Activated CD4-positive, alpha-beta T cell treated with anti-CD3 and anti-CD28 coated beads for 36 hours (primary cell): ENCODE measurements around the gene PAPOLA. TPM values are rescaled to one million over a fixed set of nuclear protein-coding genes. Genes with fewer than 3 reads are reported as not detected.
"Not testable (repeated sequence)": the region's sequence is repeated elsewhere in the genome, so short reads cannot be mapped to it uniquely, and the experiment has no call there.

ENCODE experiments used
- ATAC-seq: fragments of 200-7000 bp; cut with Tn5 transposase; one replicate; pipeline ENCODE4 v1.10.0; 2021; ENCODE audit warnings: mild to moderate bottlenecking, moderate library complexity
- CTCF ChIA-PET: fragments of 350-600 bp; sonication (Branson Sonifier 250); formaldehyde crosslinking; loops from one replicate; lab custom pipeline; 2021; ENCODE audit warnings: antibody characterized with exemption; lab: Charles Lee
- POLR2A ChIA-PET: fragments of 350-600 bp; sonication (Branson Sonifier 250); formaldehyde crosslinking; loops from one replicate; lab custom pipeline; 2021; ENCODE audit warnings: antibody characterized with exemption, inconsistent platforms; lab: Charles Lee
- DNase-seq: peaks from one replicate; pipeline ENCODE4 v3.0.0-alpha.2; 2020
- H3K27ac Mint-ChIP-seq: one replicate; pipeline ENCODE4 v1.8.0; 2021; ENCODE audit warnings: mixed read lengths
- H3K27me3 Mint-ChIP-seq: one replicate; pipeline ENCODE4 v1.8.0; 2021; ENCODE audit warnings: mixed read lengths
- H3K36me3 Mint-ChIP-seq: one replicate; pipeline ENCODE4 v1.8.0; 2021; ENCODE audit warnings: low read depth, mixed read lengths
- H3K4me1 Mint-ChIP-seq: one replicate; pipeline ENCODE4 v1.8.0; 2021; ENCODE audit warnings: mixed read lengths
- H3K4me3 Mint-ChIP-seq: one replicate; pipeline ENCODE4 v1.8.0; 2021; ENCODE audit warnings: mild to moderate bottlenecking, moderate library complexity, mixed read lengths
- H3K9me3 Mint-ChIP-seq: one replicate; pipeline ENCODE4 v1.8.0; 2021; ENCODE audit warnings: low read depth, mixed read lengths
- intact Hi-C, 2 experiments: fragments of 100-400 bp; cut with DNase I in 1 of 2; cut with micrococcal nuclease in 1 of 2; formaldehyde crosslinking; loops; one replicate each; pipeline versions ENCODE4 v1.14.2 to v1.15.1; 2022 to 2024; cut with DNase I, micrococcal nuclease
- total RNA-seq, 2 experiments: library from RNA; stranded (reverse); gene quantifications; one replicate each; pipeline ENCODE4 v1.2.3, GENCODE V29; 2021

PAPOLA gene
- total RNA-seq, 2 experiments from 2014 or later = 190 to 205 TPM

GRCh38 chr14:96503306-96503679 is 1.1 kb downstream of the PAPOLA start:
- H3K27ac Mint-ChIP-seq = peak overlapping the region; percentile 98
- ATAC-seq (no peak), DNase-seq (no peak)
- H3K4me3 Mint-ChIP-seq = peak overlapping the region; percentile 99
- POLR2A ChIA-PET = interaction anchor here (0.7 kb wide), 1 partner anchor 1221 kb away, joined by 4 read pairs; no protein-coding TSS in a partner anchor
- CTCF ChIA-PET = interaction anchor here (0.6 kb wide), 3 partner anchors 27 to 299 kb away, joined by 3 to 5 read pairs (median 3); no protein-coding TSS in a partner anchor
- intact Hi-C loops = loop anchor here in 1 of 2 experiments (2.0 to 10.0 kb wide), 3 partner anchors 36 to 1348 kb away; partner anchors contain the start of gene DICER1
- H3K9me3 Mint-ChIP-seq = no peaks in the 10 kb centered on the region
- H3K27me3 Mint-ChIP-seq = peaks cover 3% of the 10 kb centered on the region
- peaks cover 34% of the 10 kb centered on the region for H3K36me3 Mint-ChIP-seq
- H3K4me1 Mint-ChIP-seq = peaks cover 38% of the 10 kb centered on the region

- Mint-ChIP-seq H3K4me3 (peak overlapping the region; percentile 99), H3K27ac (peak overlapping the region; percentile 98), H3K4me1 (peaks cover 46% of the 10 kb centered on the region), H3K36me3 (peaks cover 34% of the 10 kb centered on the region)
- intact Hi-C loops = loop anchor here in 1 of 2 experiments (5.0 to 10.0 kb wide), 2 partner anchors 972 to 1350 kb away; partner anchors contain the start of gene DICER1
- ATAC-seq, H3K9me3 Mint-ChIP-seq, DNase-seq, H3K27me3 Mint-ChIP-seq: not testable (repeated sequence)
- ChIA-PET POLR2A (interaction anchor here (0.6 kb wide), 1 partner anchor 81 kb away, joined by 4 read pairs; no protein-coding TSS in a partner anchor), CTCF (interaction anchor here (2.2 kb wide), 1 partner anchor 12 kb away, joined by 9 read pairs; no protein-coding TSS in a partner anchor)
These were observed 2.2 kb downstream of the PAPOLA start for GRCh38 chr14:96504353-96504752.

- Mint-ChIP-seq H3K27ac (peak overlapping the region; percentile 19), H3K4me1 (peaks cover 74% of the 10 kb centered on the region), H3K36me3 (peaks cover 33% of the 10 kb centered on the region), H3K27me3 (no peaks in the 10 kb centered on the region), H3K9me3 (no peaks in the 10 kb centered on the region), H3K4me3 (no peak overlapping the region)
- intact Hi-C loops = loop anchor here in 1 of 2 experiments (10.0 kb wide), 1 partner anchor 1353 kb away; the partner anchor contains the start of gene DICER1
- ATAC-seq = no peak
- POLR2A ChIA-PET = interaction anchor here (0.6 kb wide), 1 partner anchor 14 kb away, joined by 3 read pairs; no protein-coding TSS in a partner anchor
- DNase-seq = no peak
- CTCF ChIA-PET = interaction anchor here (1.1 to 1.5 kb wide), 2 partner anchors 9 to 10 kb away, joined by 4 to 5 read pairs; no protein-coding TSS in a partner anchor
These were observed 5.5 kb downstream of the PAPOLA start for GRCh38 chr14:96507723-96508122.

- Mint-ChIP-seq H3K36me3 (peaks cover 22% of the 10 kb centered on the region), H3K9me3 (no peaks in the 10 kb centered on the region), H3K27ac (no peak overlapping the region), H3K4me1 (peaks cover 78% of the 10 kb centered on the region), H3K27me3 (no peaks in the 10 kb centered on the region), H3K4me3 (no peak overlapping the region)
- CTCF ChIA-PET = interaction anchor here (1.3 kb wide), 1 partner anchor 9 kb away, joined by 3 read pairs; no protein-coding TSS in a partner anchor
- DNase-seq (no peak), ATAC-seq (no peak)
- intact Hi-C loops = loop anchor here in 1 of 2 experiments (10.0 kb wide), 1 partner anchor 1354 kb away; the partner anchor contains the start of gene DICER1
- POLR2A ChIA-PET = no interaction called here
These were observed 6.7 kb downstream of the PAPOLA start for GRCh38 chr14:96508900-96509299.

GRCh38 chr14:96509457-96510090 is 7.4 kb downstream of the PAPOLA start:
- no peaks in the 10 kb centered on the region for H3K27me3 Mint-ChIP-seq
- no peaks in the 10 kb centered on the region for H3K9me3 Mint-ChIP-seq
- H3K36me3 Mint-ChIP-seq = peaks cover 16% of the 10 kb centered on the region
- ATAC-seq (peak; percentile 26), DNase-seq (no peak)
- H3K4me3 Mint-ChIP-seq = no peak overlapping the region
- ChIA-PET POLR2A (no interaction called here), CTCF (interaction anchor here (1.3 kb wide), 1 partner anchor 9 kb away, joined by 3 read pairs; no protein-coding TSS in a partner anchor)
- intact Hi-C loops = loop anchor here in 1 of 2 experiments (10.0 kb wide), 1 partner anchor 1355 kb away; the partner anchor contains the start of gene DICER1
- H3K4me1 Mint-ChIP-seq = peaks cover 78% of the 10 kb centered on the region
- no peak overlapping the region for H3K27ac Mint-ChIP-seq

- ChIA-PET POLR2A (no interaction called here), CTCF (no interaction called here)
- Mint-ChIP-seq H3K4me1 (peaks cover 76% of the 10 kb centered on the region), H3K9me3 (no peaks in the 10 kb centered on the region), H3K36me3 (peaks cover 2% of the 10 kb centered on the region), H3K27ac (no peak overlapping the region), H3K27me3 (no peaks in the 10 kb centered on the region), H3K4me3 (no peak overlapping the region)
- intact Hi-C loops = no loop called here
- DNase-seq (no peak), ATAC-seq (no peak)
These were observed 9.0 kb downstream of the PAPOLA start for GRCh38 chr14:96511146-96511545.

GRCh38 chr14:96511667-96512066 is 9.5 kb downstream of the PAPOLA start:
- Mint-ChIP-seq H3K36me3 (no peaks in the 10 kb centered on the region), H3K4me3 (no peak overlapping the region), H3K4me1 (peaks cover 77% of the 10 kb centered on the region), H3K9me3 (no peaks in the 10 kb centered on the region), H3K27me3 (no peaks in the 10 kb centered on the region), H3K27ac (no peak overlapping the region)
- ATAC-seq (no peak), DNase-seq (no peak)
- ChIA-PET CTCF (interaction anchor here (0.6 to 0.7 kb wide), 2 partner anchors 14 to 20 kb away, joined by 3 to 4 read pairs; no protein-coding TSS in a partner anchor), POLR2A (no interaction called here)
- intact Hi-C loops = no loop called here

- no peak for ATAC-seq
- Mint-ChIP-seq H3K9me3 (no peaks in the 10 kb centered on the region), H3K27ac (no peak overlapping the region), H3K4me3 (no peak overlapping the region), H3K4me1 (peaks cover 82% of the 10 kb centered on the region), H3K36me3 (no peaks in the 10 kb centered on the region), H3K27me3 (no peaks in the 10 kb centered on the region)
- intact Hi-C loops = no loop called here
- ChIA-PET CTCF (interaction anchor here (0.6 to 0.7 kb wide), 2 partner anchors 14 to 20 kb away, joined by 3 to 4 read pairs; no protein-coding TSS in a partner anchor), POLR2A (no interaction called here)
- DNase-seq = no peak
These were observed 9.9 kb downstream of the PAPOLA start for GRCh38 chr14:96512122-96512521.

GRCh38 chr14:96512602-96513397 is 10.6 kb downstream of the PAPOLA start:
- CTCF ChIA-PET = no interaction called here
- H3K4me1 Mint-ChIP-seq = peaks cover 85% of the 10 kb centered on the region
- H3K9me3 Mint-ChIP-seq = no peaks in the 10 kb centered on the region
- intact Hi-C loops = no loop called here
- peak overlapping the region; percentile 17 for H3K27ac Mint-ChIP-seq
- H3K4me3 Mint-ChIP-seq = no peak overlapping the region
- DNase-seq (no peak), ATAC-seq (no peak)
- POLR2A ChIA-PET = no interaction called here
- H3K36me3 Mint-ChIP-seq = no peaks in the 10 kb centered on the region
- H3K27me3 Mint-ChIP-seq = no peaks in the 10 kb centered on the region

GRCh38 chr14:96514694-96515093 is 12.5 kb downstream of the PAPOLA start:
- intact Hi-C loops = no loop called here
- H3K27ac Mint-ChIP-seq = no peak overlapping the region

GRCh38 chr14:96515731-96516130 is 13.5 kb downstream of the PAPOLA start:
- POLR2A ChIA-PET = no interaction called here
- Mint-ChIP-seq H3K27ac (no peak overlapping the region), H3K36me3 (peaks cover 8% of the 10 kb centered on the region), H3K9me3 (no peaks in the 10 kb centered on the region), H3K4me3 (no peak overlapping the region), H3K27me3 (no peaks in the 10 kb centered on the region), H3K4me1 (peaks cover 63% of the 10 kb centered on the region)
- CTCF ChIA-PET = interaction anchor here (1.2 to 2.2 kb wide), 3 partner anchors 8 to 10 kb away, joined by 3 to 9 read pairs (median 5); no protein-coding TSS in a partner anchor
- DNase-seq = no peak
- intact Hi-C loops = no loop called here
- ATAC-seq = no peak

More at GRCh38 chr14:96514694-96515093, 12.5 kb downstream of the PAPOLA start:
- Mint-ChIP-seq H3K4me3 (no peak overlapping the region), H3K4me1 (peaks cover 71% of the 10 kb centered on the region), H3K27me3 (no peaks in the 10 kb centered on the region), H3K9me3 (no peaks in the 10 kb centered on the region), H3K36me3 (peaks cover 1% of the 10 kb centered on the region)
- ATAC-seq (no peak), DNase-seq (no peak)
- POLR2A ChIA-PET = no interaction called here
- CTCF ChIA-PET = no interaction called here
